Chondrocyte (in vitro differentiated cells): ENCODE results near the gene ZNF398. TPM values are rescaled to one million over a fixed set of nuclear protein-coding genes. Genes with fewer than 3 reads are reported as not detected.

Source experiments
- DNase-seq: peaks from one replicate; pipeline ENCODE4 v3.0.0; 2021; ENCODE audit warnings: mixed read lengths, low spot score
- H3K27ac Mint-ChIP-seq: one replicate; pipeline ENCODE4 v1.8.0; 2021; ENCODE audit warnings: mild to moderate bottlenecking, moderate library complexity, mixed read lengths; ENCODE audit not compliant: unreplicated experiment
- H3K27me3 Mint-ChIP-seq: 2 replicates; pipeline ENCODE4 v1.8.0; 2021; ENCODE audit warnings: low read depth, mixed read lengths
- H3K36me3 Mint-ChIP-seq: 2 replicates; pipeline ENCODE4 v1.8.0; 2021; ENCODE audit warnings: low read depth, mixed read lengths
- H3K4me1 Mint-ChIP-seq: 2 replicates; pipeline ENCODE4 v1.8.0; 2021; ENCODE audit warnings: low read depth, mild to moderate bottlenecking, mixed read lengths
- H3K4me3 Mint-ChIP-seq: one replicate; pipeline ENCODE4 v1.8.0; 2021; ENCODE audit warnings: mild to moderate bottlenecking, moderate library complexity, mixed read lengths; ENCODE audit not compliant: unreplicated experiment
- H3K9me3 Mint-ChIP-seq: 2 replicates; pipeline ENCODE4 v1.8.0; 2021; ENCODE audit warnings: low read depth, mixed read lengths
- CTCF ChIP-seq: fragments of 200-600 bp; sonication (generic); IDR thresholded peaks from 2 replicates; pipeline ENCODE4 v1.5.0; 2021; ENCODE audit warnings: antibody characterized with exemption, mild to moderate bottlenecking, moderate library complexity
- long read RNA-seq: library from polyadenylated mRNA; stranded (forward); transcript quantifications from one replicate; pipeline ENCODE4 v2.0.0, GENCODE V29; 2021
- total RNA-seq: library from RNA; stranded (reverse); gene quantifications from 3 replicates; pipeline ENCODE4 v1.2.1, GENCODE V29; 2021

Gene ZNF398
- total RNA-seq = 14.9 to 18.1 TPM (median 15.8 TPM) in 3 replicates
- long read RNA-seq, transcript ZNF398-202 (6 exons, 2,860 nt) = major isoform, 17 of 19 reads
- long read RNA-seq, partial matches to known transcripts = 2 of 19 reads
- long read RNA-seq, other reads (novel, unspliced or antisense) = 0 of 19 reads

GRCh38 chr7:149147072-149147751, at the start of gene ZNF398:
Gene ZNF398, plus strand, starts transcription at chr7:149147453. Its CDS starts 290 bp downstream, at chr7:149147743.
- Mint-ChIP-seq H3K36me3 (no peaks in the 10 kb centered on the region), H3K4me1 (peaks cover 26% of the 10 kb centered on the region), H3K27ac (peak within 1 kb of the TSS; percentile 96), H3K4me3 (peak within 1 kb of the TSS; percentile 88), H3K27me3 (no peaks in the 10 kb centered on the region), H3K9me3 (no peaks in the 10 kb centered on the region)
- peak; percentile 85 for TF ChIP-seq CTCF
- no peak for DNase-seq

GRCh38 chr7:149099058-149099457, 48.2 kb upstream of the ZNF398 start:
- Mint-ChIP-seq H3K36me3 (no peaks in the 10 kb centered on the region), H3K27me3 (no peaks in the 10 kb centered on the region), H3K4me1 (peaks cover 15% of the 10 kb centered on the region), H3K9me3 (no peaks in the 10 kb centered on the region), H3K4me3 (no peak overlapping the region), H3K27ac (no peak overlapping the region)
- DNase-seq = no peak
- no peak for TF ChIP-seq CTCF

GRCh38 chr7:149100821-149101220, 46.4 kb upstream of the ZNF398 start:
- H3K27me3 Mint-ChIP-seq = no peaks in the 10 kb centered on the region
- no peak overlapping the region for H3K27ac Mint-ChIP-seq
- H3K9me3 Mint-ChIP-seq = no peaks in the 10 kb centered on the region
- peaks cover 15% of the 10 kb centered on the region for H3K4me1 Mint-ChIP-seq
- no peak for DNase-seq
- no peak overlapping the region for H3K4me3 Mint-ChIP-seq
- no peak for TF ChIP-seq CTCF
- peaks cover 2% of the 10 kb centered on the region for H3K36me3 Mint-ChIP-seq

- H3K27ac Mint-ChIP-seq = no peak overlapping the region
- H3K9me3 Mint-ChIP-seq = no peaks in the 10 kb centered on the region
- no peak overlapping the region for H3K4me3 Mint-ChIP-seq
- DNase-seq = no peak
- no peak for TF ChIP-seq CTCF
- H3K27me3 Mint-ChIP-seq = no peaks in the 10 kb centered on the region
- peaks cover 2% of the 10 kb centered on the region for H3K36me3 Mint-ChIP-seq
- H3K4me1 Mint-ChIP-seq = peaks cover 6% of the 10 kb centered on the region
Measured at GRCh38 chr7:149102666-149103065, 44.6 kb upstream of the ZNF398 start.

DNA sequence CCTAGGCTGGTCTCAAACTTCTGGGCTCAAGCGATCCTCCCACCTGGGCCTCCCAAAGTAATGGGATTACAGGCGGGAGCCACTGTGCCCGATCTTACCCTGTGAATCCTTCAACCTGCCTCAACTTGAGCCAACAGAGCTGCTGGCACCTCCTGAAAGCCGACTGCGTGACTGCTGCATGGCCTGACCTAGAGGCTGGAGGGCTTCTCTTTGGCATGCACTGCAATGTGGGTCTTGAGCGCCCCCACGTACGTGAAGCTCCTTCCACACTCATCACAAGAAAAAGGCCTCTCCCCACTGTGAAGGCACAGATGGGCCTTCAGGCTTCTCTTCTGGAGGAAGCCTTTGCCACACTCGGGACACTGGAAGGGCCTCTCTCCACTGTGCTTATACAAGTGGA, 43.8 kb upstream of the ZNF398 start:
- TF ChIP-seq CTCF = no peak
- H3K4me3 Mint-ChIP-seq = no peak overlapping the region

More for the DNA sequence above, 43.8 kb upstream of the ZNF398 start:
- no peak for DNase-seq
- H3K4me1 Mint-ChIP-seq = peaks cover 6% of the 10 kb centered on the region
- no peaks in the 10 kb centered on the region for H3K9me3 Mint-ChIP-seq
- peaks cover 2% of the 10 kb centered on the region for H3K36me3 Mint-ChIP-seq
- no peaks in the 10 kb centered on the region for H3K27me3 Mint-ChIP-seq
- no peak overlapping the region for H3K27ac Mint-ChIP-seq
